ENCODE data around the gene UPP1. TPM values are rescaled to one million over a fixed set of nuclear protein-coding genes. Genes with fewer than 3 reads are reported as not detected.

Gene UPP1
- total RNA-seq, 1 donor from 2014 or later: 10.6 TPM

- peaks cover 9% of the 10 kb centered on the region for H3K4me1 Mint-ChIP-seq (ENCODE audit: low read depth)
- H3K4me3 Mint-ChIP-seq (ENCODE audit: low read depth): peak overlapping the region; percentile 80
- H3K9me3 Mint-ChIP-seq (ENCODE audit: low read depth): no peaks in the 10 kb centered on the region
- H3K27ac Mint-ChIP-seq: peak overlapping the region; percentile 73
- no peak for DNase-seq (ENCODE audit: low spot score, unreplicated experiment)
- TF ChIP-seq, protein P1, sequence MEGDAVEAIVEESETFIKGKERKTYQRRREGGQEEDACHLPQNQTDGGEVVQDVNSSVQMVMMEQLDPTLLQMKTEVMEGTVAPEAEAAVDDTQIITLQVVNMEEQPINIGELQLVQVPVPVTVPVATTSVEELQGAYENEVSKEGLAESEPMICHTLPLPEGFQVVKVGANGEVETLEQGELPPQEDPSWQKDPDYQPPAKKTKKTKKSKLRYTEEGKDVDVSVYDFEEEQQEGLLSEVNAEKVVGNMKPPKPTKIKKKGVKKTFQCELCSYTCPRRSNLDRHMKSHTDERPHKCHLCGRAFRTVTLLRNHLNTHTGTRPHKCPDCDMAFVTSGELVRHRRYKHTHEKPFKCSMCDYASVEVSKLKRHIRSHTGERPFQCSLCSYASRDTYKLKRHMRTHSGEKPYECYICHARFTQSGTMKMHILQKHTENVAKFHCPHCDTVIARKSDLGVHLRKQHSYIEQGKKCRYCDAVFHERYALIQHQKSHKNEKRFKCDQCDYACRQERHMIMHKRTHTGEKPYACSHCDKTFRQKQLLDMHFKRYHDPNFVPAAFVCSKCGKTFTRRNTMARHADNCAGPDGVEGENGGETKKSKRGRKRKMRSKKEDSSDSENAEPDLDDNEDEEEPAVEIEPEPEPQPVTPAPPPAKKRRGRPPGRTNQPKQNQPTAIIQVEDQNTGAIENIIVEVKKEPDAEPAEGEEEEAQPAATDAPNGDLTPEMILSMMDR (IDR thresholded peaks at IDR 0.05; ENCODE audit: unreplicated experiment): no peak
- H3K27me3 Mint-ChIP-seq: peaks cover 7% of the 10 kb centered on the region
- H3K36me3 Mint-ChIP-seq (ENCODE audit: insufficient read depth): peaks cover 7% of the 10 kb centered on the region
These were observed 1.2 kb downstream of the UPP1 start for GRCh38 chr7:48090095-48090805.

DNA sequence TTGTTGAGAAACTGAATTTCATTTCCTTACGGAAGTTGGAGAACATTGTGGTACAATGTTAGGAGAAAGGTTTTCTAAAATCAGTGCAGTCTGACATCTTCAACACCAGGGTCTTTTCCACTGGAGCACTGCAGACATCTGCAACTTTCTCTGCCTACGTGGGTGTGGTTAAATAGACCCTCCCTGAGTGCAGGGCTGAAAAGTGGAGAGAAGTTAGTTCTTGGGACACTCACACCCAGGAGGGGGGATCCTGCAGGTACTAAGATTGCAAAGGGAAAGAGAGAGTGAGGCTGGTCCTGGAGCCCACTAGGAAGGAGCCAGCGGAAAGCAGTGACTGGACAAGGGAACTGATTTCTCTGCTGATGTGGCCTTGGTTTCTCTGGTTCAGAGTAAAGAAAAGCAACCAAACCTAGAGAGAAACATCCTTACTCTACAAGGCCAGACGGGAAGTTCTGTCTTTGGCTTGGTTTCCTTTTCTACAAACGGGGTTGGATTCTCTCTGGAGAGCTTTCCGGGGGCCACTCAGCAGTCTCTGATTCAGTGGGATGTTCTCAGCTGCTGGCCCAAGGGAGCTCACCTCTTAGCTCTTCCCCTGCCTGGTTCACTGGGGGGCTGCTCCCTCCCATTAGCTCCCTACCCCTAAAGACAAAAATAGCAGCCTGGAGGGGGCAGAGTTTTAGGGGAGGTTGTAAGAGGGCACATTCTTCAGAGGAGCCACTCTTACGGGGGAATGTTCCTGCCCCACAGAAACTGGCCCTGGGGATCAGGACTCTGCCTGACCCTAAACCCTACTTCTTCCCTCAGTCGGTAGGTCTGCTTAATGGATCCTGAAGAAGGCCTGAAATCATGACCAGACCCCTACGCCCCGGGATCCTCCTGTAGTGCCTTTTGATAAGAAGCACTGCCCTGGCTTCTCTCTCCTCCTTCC lies 2.7 kb downstream of the UPP1 start:
- peaks cover 9% of the 10 kb centered on the region for H3K4me1 Mint-ChIP-seq (ENCODE audit: low read depth)
- DNase-seq (ENCODE audit: low spot score, unreplicated experiment): no peak
- H3K27me3 Mint-ChIP-seq: peaks cover 3% of the 10 kb centered on the region
- H3K36me3 Mint-ChIP-seq (ENCODE audit: insufficient read depth): peaks cover 9% of the 10 kb centered on the region
- no peaks in the 10 kb centered on the region for H3K9me3 Mint-ChIP-seq (ENCODE audit: low read depth)
- peak overlapping the region; percentile 7 for H3K4me3 Mint-ChIP-seq (ENCODE audit: low read depth)
- H3K27ac Mint-ChIP-seq: no peak overlapping the region
- TF ChIP-seq, protein P1 (IDR thresholded peaks at IDR 0.05; ENCODE audit: unreplicated experiment): no peak

DNA sequence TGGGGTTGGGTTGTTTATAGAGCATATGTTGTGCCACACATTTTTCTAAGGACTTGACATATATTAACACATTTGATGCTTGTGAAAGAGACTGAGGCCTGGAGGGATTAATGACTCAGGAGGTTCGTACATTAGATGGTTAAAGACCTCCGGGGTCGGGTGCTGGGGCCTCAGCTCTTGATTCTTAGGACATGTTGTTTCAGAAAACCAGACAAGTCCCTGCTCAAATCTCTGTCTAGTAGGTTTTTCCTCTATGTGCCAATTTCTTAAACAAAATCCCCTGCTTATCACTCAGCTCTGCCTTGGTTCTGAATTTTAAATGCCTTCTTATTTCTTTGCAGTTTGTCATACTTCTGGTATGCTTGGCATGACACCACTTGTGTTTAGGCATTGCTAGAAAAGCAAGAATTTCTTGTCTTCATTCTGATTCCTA lies 5.8 kb downstream of the UPP1 start:
- DNase-seq (ENCODE audit: low spot score, unreplicated experiment): no peak
- H3K9me3 Mint-ChIP-seq (ENCODE audit: low read depth): no peaks in the 10 kb centered on the region
- peaks cover 7% of the 10 kb centered on the region for H3K4me1 Mint-ChIP-seq (ENCODE audit: low read depth)
- H3K27me3 Mint-ChIP-seq: peaks cover 3% of the 10 kb centered on the region
- TF ChIP-seq, protein P1 (IDR thresholded peaks at IDR 0.05; ENCODE audit: unreplicated experiment): no peak
- no peak overlapping the region for H3K4me3 Mint-ChIP-seq (ENCODE audit: low read depth)
- no peak overlapping the region for H3K27ac Mint-ChIP-seq
- peaks cover 13% of the 10 kb centered on the region for H3K36me3 Mint-ChIP-seq (ENCODE audit: insufficient read depth)

- TF ChIP-seq, protein P1 (IDR thresholded peaks at IDR 0.05; ENCODE audit: unreplicated experiment): no peak
- Mint-ChIP-seq H3K27me3 (no peaks in the 10 kb centered on the region), H3K36me3 (ENCODE audit: insufficient read depth) (peaks cover 10% of the 10 kb centered on the region), H3K4me1 (ENCODE audit: low read depth) (no peaks in the 10 kb centered on the region), H3K9me3 (ENCODE audit: low read depth) (no peaks in the 10 kb centered on the region), H3K4me3 (ENCODE audit: low read depth) (no peak overlapping the region), H3K27ac (no peak overlapping the region)
- no peak for DNase-seq (ENCODE audit: low spot score, unreplicated experiment)
These were observed 7.2 kb downstream of the UPP1 start for GRCh38 chr7:48096273-48096672.

DNA sequence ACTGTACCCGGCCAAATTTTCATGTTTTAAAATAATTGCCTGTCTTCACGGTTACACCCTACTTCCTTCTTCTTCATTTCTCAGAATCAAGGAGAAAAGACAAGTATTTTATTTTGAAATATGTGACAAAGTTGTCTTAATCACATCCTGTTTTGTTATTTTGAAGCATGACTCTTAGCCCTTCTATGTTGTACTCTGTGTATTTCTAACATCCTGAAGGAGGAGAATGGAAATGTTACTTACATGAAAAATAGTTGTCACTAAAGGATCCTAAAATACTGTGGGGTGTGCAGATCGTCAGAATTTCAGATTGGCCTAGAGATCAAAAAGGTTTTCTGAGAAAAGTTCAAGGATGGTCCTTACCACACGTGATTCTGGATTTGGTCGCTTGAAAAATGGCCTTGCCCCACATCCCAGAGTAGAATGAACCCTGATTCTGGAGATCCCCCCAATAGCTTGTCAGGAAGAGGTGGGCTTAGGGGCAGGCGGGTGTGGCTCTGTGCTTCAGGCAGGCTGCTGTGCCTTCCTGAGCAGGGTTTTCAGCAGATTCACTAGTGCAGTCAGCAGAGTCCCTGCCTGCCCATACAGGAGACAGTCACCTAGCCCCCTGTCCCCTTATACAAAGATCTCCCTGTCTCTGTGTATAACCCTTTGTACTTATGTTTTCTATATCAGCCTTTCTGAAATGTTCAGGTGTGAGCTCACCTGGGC lies 8.6 kb downstream of the UPP1 start:
- Mint-ChIP-seq H3K4me3 (ENCODE audit: low read depth) (no peak overlapping the region), H3K36me3 (ENCODE audit: insufficient read depth) (peaks cover 18% of the 10 kb centered on the region), H3K4me1 (ENCODE audit: low read depth) (peaks cover 2% of the 10 kb centered on the region), H3K27me3 (no peaks in the 10 kb centered on the region), H3K9me3 (ENCODE audit: low read depth) (no peaks in the 10 kb centered on the region), H3K27ac (no peak overlapping the region)
- TF ChIP-seq, protein P1 (IDR thresholded peaks at IDR 0.05; ENCODE audit: unreplicated experiment): no peak
- no peak for DNase-seq (ENCODE audit: low spot score, unreplicated experiment)
